IPS-NIHi11 (cell line): ENCODE results near the gene SAPCD1.
"Not testable (repeated sequence)": the region's sequence is repeated elsewhere in the genome, so short reads cannot be mapped to it uniquely, and the experiment has no call there.

Experiments
- DNase-seq: peaks from one replicate; pipeline ENCODE4 v3.0.0; 2012; ENCODE audit warnings: mixed read lengths, low spot score

The SAPCD1 gene

GRCh38 chr6:31777667-31778050, 15.2 kb downstream of the SAPCD1 start:
- no peak for DNase-seq

DNA sequence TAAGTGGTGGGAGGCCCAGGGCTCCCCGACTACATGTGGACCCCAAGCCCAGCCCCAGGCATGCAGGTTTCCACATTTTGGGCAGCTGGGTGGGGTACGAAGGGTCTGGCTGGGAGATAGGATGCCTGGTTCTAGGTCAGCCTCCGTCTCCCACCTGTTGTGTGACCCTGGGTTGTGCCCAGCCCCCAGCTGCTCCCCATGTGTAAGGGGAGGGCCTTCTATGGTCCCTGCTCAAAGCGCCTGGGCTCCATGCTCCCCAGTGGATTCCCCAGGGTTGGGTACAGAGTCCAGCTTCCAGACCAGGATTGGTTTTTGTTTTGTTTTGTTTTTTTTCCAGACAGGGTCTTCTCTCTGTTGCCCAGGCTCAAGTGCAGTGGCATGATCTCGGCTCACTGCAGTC, 15.7 kb downstream of the SAPCD1 start:
- no peak for DNase-seq

- DNase-seq = no peak
These were observed 16.8 kb downstream of the SAPCD1 start for GRCh38 chr6:31778999-31779885.

DNA sequence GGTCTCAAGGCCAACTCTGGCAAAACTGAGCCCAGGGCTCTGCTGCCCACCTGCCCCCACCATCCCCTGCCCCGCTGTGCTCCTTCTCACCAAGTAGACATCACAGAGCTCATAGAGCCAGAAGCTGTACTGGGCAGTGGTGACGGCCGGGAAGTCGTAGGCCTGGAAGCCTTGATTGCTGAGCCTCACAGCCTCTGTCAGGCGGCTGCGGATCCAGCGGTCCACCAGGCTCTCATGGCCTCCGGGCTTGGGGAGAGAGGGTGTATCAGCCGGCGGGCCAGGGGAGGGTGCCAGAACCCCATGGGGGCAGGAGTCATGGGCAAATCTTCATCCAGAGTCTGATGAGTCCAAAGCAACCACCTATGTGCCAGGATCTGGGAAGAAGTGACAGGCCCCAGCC, 17.5 kb downstream of the SAPCD1 start:
- no peak for DNase-seq

- no peak for DNase-seq
These were observed 18.2 kb downstream of the SAPCD1 start for GRCh38 chr6:31780507-31781243.

DNA sequence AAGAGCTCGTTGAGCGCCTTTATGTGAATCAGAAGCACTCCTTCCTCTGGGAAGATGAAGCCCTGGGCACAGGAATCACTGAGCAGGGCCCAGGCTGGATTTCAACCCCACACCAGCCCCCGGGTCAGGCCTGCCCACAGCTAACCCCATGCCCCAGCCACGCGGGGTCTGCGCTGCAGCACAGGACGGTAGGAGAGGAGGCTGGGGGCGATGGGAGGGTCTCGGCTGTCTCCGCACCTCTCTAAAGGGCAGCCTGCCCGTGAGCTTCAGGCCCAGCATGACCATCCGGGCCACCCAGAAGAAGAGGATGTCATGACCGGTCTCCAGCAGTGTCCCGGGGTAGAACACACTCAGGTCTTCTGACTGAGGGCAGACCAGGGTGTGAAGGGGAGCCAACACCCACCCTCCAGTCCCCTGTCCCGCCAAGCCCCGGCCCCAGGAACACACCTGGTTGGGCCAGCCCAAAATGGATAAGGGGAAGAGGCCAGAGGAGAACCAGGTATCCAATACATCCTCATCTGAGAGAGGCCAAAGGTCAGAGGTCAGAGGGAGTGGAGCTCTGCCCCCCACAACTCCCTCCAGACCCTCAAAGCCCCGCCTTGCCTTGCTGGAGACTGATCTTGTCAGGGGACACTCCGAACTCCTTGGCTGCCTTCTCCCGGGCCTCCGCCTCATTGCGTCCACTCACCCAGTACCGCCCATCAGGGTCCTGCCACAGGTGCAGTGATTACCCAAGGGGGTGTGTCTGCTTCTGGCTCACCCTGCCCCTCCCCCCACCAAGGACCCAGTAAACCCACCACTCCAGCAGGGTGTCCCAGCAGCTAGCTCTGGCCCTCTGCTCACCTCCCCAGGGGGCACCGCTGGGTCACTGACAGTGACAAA, 19.0 kb downstream of the SAPCD1 start:
- DNase-seq = no peak

- no peak for DNase-seq
These were observed 19.8 kb downstream of the SAPCD1 start for GRCh38 chr6:31782126-31782855.

GRCh38 chr6:31784098-31784925, 21.9 kb downstream of the SAPCD1 start:
- DNase-seq = peak; percentile 2

- peak; percentile 2 for DNase-seq
These were observed 23.0 kb downstream of the SAPCD1 start for GRCh38 chr6:31785475-31785874.

DNA sequence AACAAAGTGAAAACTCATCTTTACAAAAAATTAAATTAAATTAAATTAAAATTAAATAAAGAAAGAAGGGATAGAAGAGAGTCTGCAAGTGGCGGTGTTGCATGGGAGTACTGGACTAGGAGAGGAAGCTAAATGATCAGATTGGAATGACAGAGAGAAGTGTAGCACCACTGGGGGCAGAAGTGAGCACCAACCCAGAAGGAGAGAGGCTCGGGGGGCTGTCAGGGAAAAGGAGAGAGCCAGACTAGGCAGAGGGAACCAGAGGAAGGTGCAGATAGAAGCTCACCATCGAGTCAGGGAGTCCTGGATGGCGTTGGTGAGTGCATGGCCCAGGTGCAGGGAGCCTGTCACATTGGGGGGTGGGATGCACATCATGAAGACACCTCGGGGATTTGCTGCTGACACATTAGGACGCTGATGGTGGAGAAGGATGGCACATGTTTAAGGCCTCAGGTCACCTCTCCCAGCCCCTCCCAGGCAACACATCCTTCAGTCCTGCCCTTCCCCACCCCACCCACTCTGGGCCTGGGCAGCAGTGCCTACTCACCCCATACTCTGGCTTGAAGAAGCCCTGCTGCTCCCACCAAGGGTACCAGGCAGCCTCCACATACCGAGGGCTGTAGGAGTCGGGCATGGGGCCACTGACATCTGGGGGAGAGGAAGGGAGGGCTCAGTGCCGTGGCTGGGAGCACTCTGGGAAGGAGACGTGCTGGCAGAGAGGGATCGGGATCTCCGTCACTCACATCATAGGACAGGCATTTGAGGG, 29.1 kb downstream of the SAPCD1 start:
- DNase-seq = peak; percentile 87

DNA sequence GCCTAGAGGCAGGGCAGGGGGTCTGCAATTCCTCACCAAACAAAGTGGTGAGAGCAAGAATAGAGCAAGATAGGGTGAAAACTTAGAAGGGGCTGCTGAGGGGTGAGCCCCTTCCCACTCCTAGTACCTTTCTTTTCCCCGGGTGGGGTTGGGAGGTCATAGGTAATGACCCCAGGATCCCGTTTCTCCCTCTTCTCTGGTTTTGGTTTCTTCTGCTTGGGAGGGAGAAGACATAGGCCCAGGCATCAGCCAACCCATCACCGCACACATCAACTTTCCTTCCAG, 29.6 kb downstream of the SAPCD1 start:
- DNase-seq = no peak

DNA sequence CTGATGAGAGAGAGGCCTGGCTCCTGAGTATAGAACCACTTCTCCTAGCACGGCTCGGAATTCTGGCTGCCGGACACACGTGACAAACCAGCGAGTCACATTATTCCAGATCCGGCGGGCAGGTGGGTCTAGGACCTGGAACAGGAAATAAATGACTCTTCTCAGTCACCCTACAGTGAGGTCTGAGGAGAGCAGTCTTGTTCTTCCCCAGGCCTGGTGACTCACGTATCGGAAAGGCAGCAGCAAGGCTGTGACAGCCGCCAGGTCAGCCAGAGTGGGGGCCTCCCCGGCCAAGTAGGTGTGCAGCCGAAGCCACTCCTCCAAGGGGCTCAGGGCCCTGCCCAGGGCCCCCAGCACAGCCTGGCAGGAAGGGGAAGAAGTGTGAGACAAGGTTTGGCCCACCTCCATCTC, 30.3 kb downstream of the SAPCD1 start:
- peak; percentile 5 for DNase-seq

DNA sequence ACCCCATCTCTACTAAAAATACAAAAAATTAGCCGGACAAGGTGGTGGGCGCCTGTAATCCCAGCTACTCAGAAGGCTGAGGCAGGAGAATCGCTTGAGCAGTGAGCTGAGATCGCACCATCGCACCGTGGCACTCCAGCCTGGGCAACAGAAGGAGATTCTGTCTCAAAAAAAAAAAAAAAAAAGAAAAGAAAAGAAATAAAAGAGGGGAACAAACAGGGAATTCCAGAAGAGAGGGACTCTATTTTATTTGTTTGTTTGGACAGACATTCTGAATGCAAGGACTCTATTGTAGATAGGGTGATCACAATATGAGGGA, 31.4 kb downstream of the SAPCD1 start:
- DNase-seq = not testable (repeated sequence)

- DNase-seq = peak; percentile 33
These were observed 31.9 kb downstream of the SAPCD1 start for GRCh38 chr6:31794294-31794865.

DNA sequence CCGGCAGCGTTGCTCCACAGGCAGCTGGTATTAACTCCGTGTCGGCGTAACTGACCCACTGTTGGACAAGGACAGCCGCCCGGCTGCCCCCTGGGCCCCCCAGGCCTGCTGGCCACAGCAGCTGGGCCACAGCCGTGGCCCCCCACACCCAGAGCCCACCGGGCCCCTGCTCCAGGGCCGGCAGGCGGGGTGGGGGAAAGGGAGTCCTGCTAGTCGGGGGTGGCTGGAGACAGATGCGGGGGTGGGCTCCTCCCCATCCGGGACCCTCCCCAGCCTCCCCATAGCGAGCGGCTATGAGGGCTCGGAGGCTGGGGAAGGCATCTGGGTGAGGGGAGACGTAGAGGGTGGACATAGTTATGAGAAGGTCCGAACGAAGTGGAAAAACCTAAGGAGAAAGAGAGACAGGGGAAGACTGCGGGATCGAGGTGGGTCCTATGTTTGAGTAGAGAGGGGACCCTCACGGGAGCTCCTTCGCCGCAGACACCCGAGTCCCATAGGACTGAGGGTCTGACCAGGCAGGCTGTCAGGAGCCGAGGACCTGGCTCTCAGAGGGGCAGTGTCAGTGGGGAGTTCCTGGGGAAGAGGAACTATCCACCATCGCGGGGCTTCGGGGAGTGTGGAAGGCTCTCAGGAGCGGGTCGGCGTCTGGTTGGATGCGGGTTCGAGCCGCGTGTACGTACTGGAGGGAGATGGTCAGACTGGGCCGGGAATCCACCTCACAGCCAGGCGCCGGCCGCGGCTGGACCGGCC, 32.6 kb downstream of the SAPCD1 start:
- DNase-seq = peak; percentile 49

DNA sequence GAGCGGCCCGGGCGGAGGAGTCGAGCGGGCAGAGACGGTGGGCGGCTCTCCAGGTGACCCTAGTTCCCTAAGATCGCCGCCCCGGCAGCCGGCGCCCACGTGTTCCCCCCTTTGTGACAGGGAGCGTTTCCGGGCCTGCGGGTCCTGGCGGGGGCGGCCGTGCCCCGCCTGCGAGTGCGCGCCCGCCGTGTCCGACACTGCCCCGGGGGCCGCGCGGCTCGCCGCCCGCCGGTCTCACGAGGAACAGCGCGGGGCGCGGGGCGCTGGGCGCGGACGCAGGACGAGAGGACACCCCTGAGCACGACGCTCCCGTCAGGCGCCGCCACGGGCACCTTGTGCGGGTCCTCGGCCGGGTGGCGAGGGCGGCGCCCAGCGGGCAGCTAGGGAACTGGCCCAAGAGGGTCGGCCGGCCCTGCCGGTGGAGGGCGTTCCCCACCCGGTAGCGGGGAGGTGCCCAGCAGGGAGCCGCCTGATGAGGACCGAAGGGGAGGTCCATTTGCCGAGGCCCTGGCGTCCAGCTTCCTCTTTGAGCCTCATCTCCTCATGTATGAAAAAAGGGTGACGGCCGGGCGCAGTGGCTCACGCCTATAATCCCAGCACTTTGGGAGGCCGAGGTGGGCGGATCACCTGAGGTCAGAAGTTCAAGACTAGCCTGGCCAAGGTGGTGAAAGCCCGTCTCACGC, 33.3 kb downstream of the SAPCD1 start, which contains the start of gene VARS1:
TSS of gene VARS1 (minus strand) at position 137 of the 683 bp plus-strand sequence. CDS start 535 bp downstream, outside the sequence.
- DNase-seq = peak; percentile 99

- no peak for DNase-seq
These were observed 34.5 kb downstream of the SAPCD1 start for GRCh38 chr6:31796993-31797385.

- no peak for DNase-seq
These were observed 35.1 kb downstream of the SAPCD1 start for GRCh38 chr6:31797588-31797987.
